GM10266 (cell line): ENCODE results near the gene SLC1A3.
"Not testable (repeated sequence)": the region's sequence is repeated elsewhere in the genome, so short reads cannot be mapped to it uniquely, and the experiment has no call there.

Experiments
- DNase-seq: peaks from one replicate; pipeline ENCODE4 v3.0.0; 2012; ENCODE audit errors: extremely low spot score
- TF ChIP-seq, protein P1 (sequence below): IDR thresholded peaks from 2 replicates; pipeline ENCODE4 v1.5.1; 2012; ENCODE audit warnings: mild to moderate bottlenecking, low read depth; ENCODE audit not compliant: control insufficient read depth, insufficient read depth; ENCODE audit errors: missing control alignments

Gene SLC1A3

GRCh38 chr5:36640949-36641348 is 34.5 kb downstream of the SLC1A3 start:
- DNase-seq, result no peak
- TF ChIP-seq, protein P1, sequence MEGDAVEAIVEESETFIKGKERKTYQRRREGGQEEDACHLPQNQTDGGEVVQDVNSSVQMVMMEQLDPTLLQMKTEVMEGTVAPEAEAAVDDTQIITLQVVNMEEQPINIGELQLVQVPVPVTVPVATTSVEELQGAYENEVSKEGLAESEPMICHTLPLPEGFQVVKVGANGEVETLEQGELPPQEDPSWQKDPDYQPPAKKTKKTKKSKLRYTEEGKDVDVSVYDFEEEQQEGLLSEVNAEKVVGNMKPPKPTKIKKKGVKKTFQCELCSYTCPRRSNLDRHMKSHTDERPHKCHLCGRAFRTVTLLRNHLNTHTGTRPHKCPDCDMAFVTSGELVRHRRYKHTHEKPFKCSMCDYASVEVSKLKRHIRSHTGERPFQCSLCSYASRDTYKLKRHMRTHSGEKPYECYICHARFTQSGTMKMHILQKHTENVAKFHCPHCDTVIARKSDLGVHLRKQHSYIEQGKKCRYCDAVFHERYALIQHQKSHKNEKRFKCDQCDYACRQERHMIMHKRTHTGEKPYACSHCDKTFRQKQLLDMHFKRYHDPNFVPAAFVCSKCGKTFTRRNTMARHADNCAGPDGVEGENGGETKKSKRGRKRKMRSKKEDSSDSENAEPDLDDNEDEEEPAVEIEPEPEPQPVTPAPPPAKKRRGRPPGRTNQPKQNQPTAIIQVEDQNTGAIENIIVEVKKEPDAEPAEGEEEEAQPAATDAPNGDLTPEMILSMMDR, result no peak

GRCh38 chr5:36641431-36641830 is 35.0 kb downstream of the SLC1A3 start:
- TF ChIP-seq, protein P1, result no peak
- DNase-seq, result no peak

DNA sequence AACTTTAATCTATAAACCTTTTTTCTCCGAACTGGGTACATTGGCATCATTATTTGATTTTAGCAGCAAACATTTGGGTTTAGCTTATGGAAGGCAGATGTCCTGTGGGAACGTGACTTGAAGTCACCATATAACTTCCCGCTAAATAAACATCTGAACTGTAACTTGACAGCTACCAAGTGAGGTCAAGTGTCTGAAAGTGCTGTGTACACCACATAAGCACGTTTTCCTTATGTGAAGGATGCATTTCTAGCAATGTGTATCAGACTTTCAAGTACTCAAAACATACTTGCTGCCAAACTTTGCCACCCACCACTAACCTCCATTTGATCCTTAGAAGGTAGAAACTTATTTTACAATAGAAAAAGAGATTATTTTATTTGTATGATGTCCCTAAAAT is 35.7 kb downstream of the SLC1A3 start:
- DNase-seq, result no peak
- TF ChIP-seq, protein P1, result no peak

- TF ChIP-seq, protein P1, result no peak
- no peak for DNase-seq
Measured at GRCh38 chr5:36643162-36643561, 36.8 kb downstream of the SLC1A3 start.

- not testable (repeated sequence) for DNase-seq
Measured at GRCh38 chr5:36643841-36644240, 37.4 kb downstream of the SLC1A3 start.

- no peak for DNase-seq
- TF ChIP-seq, protein P1, result no peak
Measured at GRCh38 chr5:36644727-36645126, 38.3 kb downstream of the SLC1A3 start.

GRCh38 chr5:36646100-36646499 is 39.7 kb downstream of the SLC1A3 start:
- TF ChIP-seq, protein P1, result no peak
- no peak for DNase-seq

DNA sequence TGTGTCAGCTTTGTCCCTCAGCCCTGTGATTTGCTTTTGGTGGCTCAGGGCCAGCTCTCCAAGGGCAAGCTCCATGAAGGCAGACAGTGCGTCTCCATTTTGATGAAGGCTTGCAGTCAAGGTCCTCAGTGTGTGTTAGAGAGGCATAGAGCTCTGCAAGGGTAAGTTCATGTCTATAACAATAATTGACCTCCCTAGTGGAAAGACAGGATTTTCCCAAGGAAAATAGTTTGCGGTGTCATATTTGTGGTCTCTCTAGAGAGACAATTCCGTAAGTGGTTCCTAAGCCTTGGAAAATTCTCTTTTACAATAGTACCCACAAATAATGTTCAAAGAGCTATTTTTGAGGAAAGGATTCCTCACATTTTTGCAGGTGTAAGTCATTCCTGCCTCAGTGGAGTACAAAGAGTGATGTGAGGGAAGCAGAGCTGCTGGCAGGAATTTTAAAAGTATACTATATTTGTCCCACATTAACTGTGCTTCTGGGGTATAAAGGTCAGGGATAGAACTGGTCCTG is 40.2 kb downstream of the SLC1A3 start:
- DNase-seq, result no peak
- TF ChIP-seq, protein P1, result no peak
